ENCODE measurements around the gene ZMYM4. TPM values are rescaled to one million over a fixed set of nuclear protein-coding genes. Genes with fewer than 3 reads are reported as not detected.
"Not testable (repeated sequence)": the region's sequence is repeated elsewhere in the genome, so short reads cannot be mapped to it uniquely, and the experiment has no call there.

Gene ZMYM4
- total and polyA plus RNA-seq, 2 experiments from 2014 or later = 34.9 to 37.7 TPM

DNA sequence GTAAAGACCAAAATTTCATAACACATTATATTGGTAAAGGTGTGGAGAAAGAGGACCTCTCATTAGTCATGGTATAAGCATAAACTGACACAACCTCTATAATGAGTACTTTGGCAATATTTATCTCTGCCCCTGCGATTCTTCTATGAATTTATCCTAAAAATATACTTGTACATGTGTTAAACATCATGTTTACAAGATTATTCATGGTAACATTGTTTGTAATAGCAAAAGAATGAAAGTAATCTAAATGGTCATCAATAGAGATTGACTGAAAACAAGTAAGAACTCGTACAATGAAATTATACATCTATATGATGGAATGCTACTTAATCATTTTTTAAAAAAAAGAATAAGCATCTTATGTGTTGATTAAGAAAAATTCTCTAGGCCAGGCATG lies 192.3 kb downstream of the ZMYM4 start:
- peaks cover 17% of the 10 kb centered on the region; the same call in 1 of the 2 replicates for H3K36me3 ChIP-seq (ENCODE audit: low read depth)
- no peaks in the 10 kb centered on the region for H3K9me2 ChIP-seq (ENCODE audit: insufficient read depth)
- H3K4me1 ChIP-seq (ENCODE audit: insufficient read depth) = no peaks in the 10 kb centered on the region
- no peak overlapping the region for H3K27ac ChIP-seq
- H3K4me3 ChIP-seq = no peak overlapping the region
- H2AFZ ChIP-seq = no peak overlapping the region
- WGBS, 2 experiments (ENCODE audit: low coverage in 1 of 2, low lambda C conversion rate in 2 of 2, missing lambda C conversion rate in 2 of 2) = 80 to 83% methylated on average over 2 of the region's 2 CpGs
- DNase-seq = no peak
- TF ChIP-seq EZH2phosphoT487 (IDR thresholded peaks at IDR 0.05; ENCODE audit: insufficient read depth, low read depth) (no peak), EZH2 (IDR thresholded peaks at IDR 0.05; ENCODE audit: insufficient read depth, poor library complexity, severe bottlenecking) (no peak)
- no peak overlapping the region for H3K9ac ChIP-seq
- H3F3A ChIP-seq (ENCODE audit: insufficient read depth) = 0 out of 2 replicates have a peak, but pooled peaks cover 3% of the 10 kb centered on the region
- no peaks in the 10 kb centered on the region for H3K9me3 ChIP-seq (ENCODE audit: low read depth)
- H4K20me1 ChIP-seq (ENCODE audit: insufficient read depth) = no peaks in the 10 kb centered on the region
- in situ Hi-C loops (cut with MboI) = no loop called here
- no peaks in the 10 kb centered on the region for H3K79me2 ChIP-seq (ENCODE audit: insufficient read depth)
- H3K27me3 ChIP-seq (replicated peaks; ENCODE audit: insufficient read depth) = no peaks in the 10 kb centered on the region
- H3K4me2 ChIP-seq (ENCODE audit: unreplicated experiment) = no peak overlapping the region

- H3K79me2 ChIP-seq (ENCODE audit: insufficient read depth) = no peaks in the 10 kb centered on the region
- H3K27me3 ChIP-seq (replicated peaks; ENCODE audit: insufficient read depth) = no peaks in the 10 kb centered on the region
- no peak for DNase-seq
- no peaks in the 10 kb centered on the region for H3K9me2 ChIP-seq (ENCODE audit: insufficient read depth)
- no peaks in the 10 kb centered on the region for H3K4me1 ChIP-seq (ENCODE audit: insufficient read depth)
- no peak overlapping the region for H3K27ac ChIP-seq
- H4K20me1 ChIP-seq (ENCODE audit: insufficient read depth) = no peaks in the 10 kb centered on the region
- TF ChIP-seq EZH2phosphoT487 (IDR thresholded peaks at IDR 0.05; ENCODE audit: insufficient read depth, low read depth) = no peak
- no peak for TF ChIP-seq EZH2 (IDR thresholded peaks at IDR 0.05; ENCODE audit: insufficient read depth, poor library complexity, severe bottlenecking)
- peaks cover 17% of the 10 kb centered on the region; the same call in 1 of the 2 replicates for H3K36me3 ChIP-seq (ENCODE audit: low read depth)
- H3K9me3 ChIP-seq (ENCODE audit: low read depth) = no peaks in the 10 kb centered on the region
- no peak overlapping the region for H3K4me3 ChIP-seq
- H3K4me2 ChIP-seq (ENCODE audit: unreplicated experiment) = no peak overlapping the region
- H3K9ac ChIP-seq = no peak overlapping the region
- in situ Hi-C loops (cut with MboI) = no loop called here
- H2AFZ ChIP-seq = no peak overlapping the region
- WGBS, 2 experiments (ENCODE audit: low coverage in 1 of 2, low lambda C conversion rate in 2 of 2, missing lambda C conversion rate in 2 of 2) = 97% methylated on average over 5 of the region's 5 CpGs
- no peaks in the 10 kb centered on the region for H3F3A ChIP-seq (ENCODE audit: insufficient read depth)
These were observed 193.6 kb downstream of the ZMYM4 start for GRCh38 chr1:35461966-35462651.

- no peaks in the 10 kb centered on the region for H4K20me1 ChIP-seq (ENCODE audit: insufficient read depth)
- no peak overlapping the region for H3K4me2 ChIP-seq (ENCODE audit: unreplicated experiment)
- no peak overlapping the region for H3K9ac ChIP-seq
- H3K4me3 ChIP-seq = no peak overlapping the region
- no peaks in the 10 kb centered on the region for H3K4me1 ChIP-seq (ENCODE audit: insufficient read depth)
- no peak overlapping the region for H3K27ac ChIP-seq
- DNase-seq = no peak
- 47 to 48% methylated on average over 2 of the region's 2 CpGs for WGBS, 2 experiments (ENCODE audit: low coverage in 1 of 2, low lambda C conversion rate in 2 of 2, missing lambda C conversion rate in 2 of 2)
- no peaks in the 10 kb centered on the region for H3K27me3 ChIP-seq (replicated peaks; ENCODE audit: insufficient read depth)
- in situ Hi-C loops (cut with MboI) = no loop called here
- no peaks in the 10 kb centered on the region for H3K9me3 ChIP-seq (ENCODE audit: low read depth)
- no peaks in the 10 kb centered on the region for H3K9me2 ChIP-seq (ENCODE audit: insufficient read depth)
- H3F3A ChIP-seq (ENCODE audit: insufficient read depth) = peaks cover under 1% of the 10 kb centered on the region; the same call in 1 of the 2 replicates
- no peak for TF ChIP-seq EZH2phosphoT487 (IDR thresholded peaks at IDR 0.05; ENCODE audit: insufficient read depth, low read depth)
- no peak for TF ChIP-seq EZH2 (IDR thresholded peaks at IDR 0.05; ENCODE audit: insufficient read depth, poor library complexity, severe bottlenecking)
- H2AFZ ChIP-seq = no peak overlapping the region
- H3K36me3 ChIP-seq (ENCODE audit: low read depth) = peaks cover 17% of the 10 kb centered on the region; the same call in 1 of the 2 replicates
- no peaks in the 10 kb centered on the region for H3K79me2 ChIP-seq (ENCODE audit: insufficient read depth)
These were observed 194.7 kb downstream of the ZMYM4 start for GRCh38 chr1:35463232-35463631.

DNA sequence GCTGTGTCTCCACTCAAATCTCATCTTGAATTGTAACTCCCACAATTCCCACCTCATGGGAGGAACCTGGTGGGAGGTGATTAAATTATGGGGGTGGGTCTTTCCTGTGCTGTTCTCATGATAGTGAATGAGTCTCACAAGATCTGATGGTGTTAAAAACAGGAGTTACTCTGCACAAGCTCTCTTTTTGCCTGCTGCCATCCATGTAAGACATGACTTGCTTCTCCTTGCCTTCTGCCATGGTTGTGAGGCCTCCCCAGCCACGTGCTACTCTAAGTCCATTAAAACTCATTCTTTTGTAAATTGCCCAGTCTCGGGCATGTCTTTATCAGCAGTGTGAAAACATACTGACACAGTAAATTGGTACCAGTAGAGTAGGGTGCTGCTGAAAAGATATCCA lies 195.2 kb downstream of the ZMYM4 start:
- H3K4me3 ChIP-seq; in situ Hi-C loops (cut with MboI); H3K27me3 ChIP-seq (replicated peaks; ENCODE audit: insufficient read depth); DNase-seq; H3K9me3 ChIP-seq (ENCODE audit: low read depth); H3K4me2 ChIP-seq (ENCODE audit: unreplicated experiment); H4K20me1 ChIP-seq (ENCODE audit: insufficient read depth); H3F3A ChIP-seq (ENCODE audit: insufficient read depth); H3K79me2 ChIP-seq (ENCODE audit: insufficient read depth); H3K27ac ChIP-seq; H3K9ac ChIP-seq; H3K9me2 ChIP-seq (ENCODE audit: insufficient read depth); H3K4me1 ChIP-seq (ENCODE audit: insufficient read depth); H2AFZ ChIP-seq: not testable (repeated sequence)
- H3K36me3 ChIP-seq (ENCODE audit: low read depth) = peaks cover 17% of the 10 kb centered on the region; the same call in 1 of the 2 replicates
- 93 to 94% methylated on average over 2 of the region's 2 CpGs for WGBS, 2 experiments (ENCODE audit: low coverage in 1 of 2, low lambda C conversion rate in 2 of 2, missing lambda C conversion rate in 2 of 2)

All from GM23248 (cell line).